ENCODE data around the gene ASXL2.

The ASXL2 gene

DNA sequence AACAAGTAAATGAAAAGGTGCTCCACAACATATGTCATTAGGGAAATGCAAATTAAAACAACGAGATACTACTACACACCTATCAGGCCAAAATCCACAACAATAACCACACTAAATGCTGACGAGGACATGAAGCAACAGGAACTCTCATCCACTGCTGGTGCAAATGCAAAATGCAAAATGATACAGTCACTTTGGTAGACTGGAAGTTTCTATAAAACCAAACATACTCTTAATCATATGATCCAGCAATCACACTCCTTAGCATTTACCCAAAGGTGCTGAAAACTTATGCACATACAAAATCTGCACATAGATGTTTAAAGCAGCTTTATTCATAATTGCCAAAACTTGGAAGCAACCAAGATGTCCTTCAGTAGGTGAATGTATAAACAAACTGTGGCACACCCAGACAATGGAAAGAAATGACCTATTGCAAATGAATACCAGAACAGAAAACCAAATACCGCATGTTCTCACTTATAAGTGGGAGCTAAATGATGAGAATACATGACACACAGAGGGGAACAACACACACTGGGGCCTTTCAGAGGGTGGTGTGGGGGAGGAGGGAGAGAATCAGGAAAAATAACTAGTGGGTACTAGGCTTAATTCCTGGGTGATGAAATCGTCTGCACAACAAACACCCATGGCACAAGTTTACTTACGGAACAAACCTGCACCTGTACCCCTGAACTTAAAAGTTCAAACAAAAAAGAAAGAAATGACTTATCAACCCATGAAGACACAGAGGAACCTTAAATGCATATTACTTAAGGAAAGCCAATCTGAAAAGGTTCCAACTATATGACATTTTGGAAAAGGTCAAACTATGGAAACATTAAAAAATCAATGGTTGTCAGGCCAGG lies 80.4 kb downstream of the ASXL2 start:
- peak; percentile 20 for DNase-seq

DNA sequence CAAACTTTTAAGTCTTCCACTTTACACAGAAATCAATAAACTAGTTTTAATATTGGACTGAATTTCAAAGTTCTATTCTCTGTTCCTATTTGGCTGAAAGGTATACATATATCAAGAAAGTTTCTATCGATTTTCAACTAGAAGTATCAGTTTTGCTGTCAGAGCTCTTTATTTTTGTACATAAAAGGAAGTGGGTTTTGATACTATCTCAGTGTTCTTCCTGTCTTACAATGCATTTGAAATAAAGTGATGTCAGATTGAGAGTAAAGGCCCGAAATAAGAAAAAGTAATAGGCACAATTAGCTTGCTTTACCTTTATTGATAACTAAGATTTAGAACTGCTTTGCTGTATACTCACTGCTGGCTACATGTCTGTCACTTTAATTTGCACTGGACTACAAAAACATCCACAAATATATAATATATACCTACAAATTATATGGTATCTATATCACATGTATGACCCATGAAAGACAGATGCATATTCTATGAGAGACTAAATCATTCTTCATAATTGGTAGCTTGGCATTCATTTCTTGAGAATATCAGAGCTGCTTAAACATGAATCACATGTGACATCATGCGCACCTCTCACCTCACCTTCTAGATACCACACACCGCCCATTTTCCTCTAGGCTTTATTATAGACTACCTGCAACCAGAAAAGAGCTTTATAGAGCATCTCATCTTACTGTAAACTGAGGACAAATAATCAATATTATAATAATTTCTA lies 83.6 kb downstream of the ASXL2 start:
- DNase-seq: peak; percentile 11

DNA sequence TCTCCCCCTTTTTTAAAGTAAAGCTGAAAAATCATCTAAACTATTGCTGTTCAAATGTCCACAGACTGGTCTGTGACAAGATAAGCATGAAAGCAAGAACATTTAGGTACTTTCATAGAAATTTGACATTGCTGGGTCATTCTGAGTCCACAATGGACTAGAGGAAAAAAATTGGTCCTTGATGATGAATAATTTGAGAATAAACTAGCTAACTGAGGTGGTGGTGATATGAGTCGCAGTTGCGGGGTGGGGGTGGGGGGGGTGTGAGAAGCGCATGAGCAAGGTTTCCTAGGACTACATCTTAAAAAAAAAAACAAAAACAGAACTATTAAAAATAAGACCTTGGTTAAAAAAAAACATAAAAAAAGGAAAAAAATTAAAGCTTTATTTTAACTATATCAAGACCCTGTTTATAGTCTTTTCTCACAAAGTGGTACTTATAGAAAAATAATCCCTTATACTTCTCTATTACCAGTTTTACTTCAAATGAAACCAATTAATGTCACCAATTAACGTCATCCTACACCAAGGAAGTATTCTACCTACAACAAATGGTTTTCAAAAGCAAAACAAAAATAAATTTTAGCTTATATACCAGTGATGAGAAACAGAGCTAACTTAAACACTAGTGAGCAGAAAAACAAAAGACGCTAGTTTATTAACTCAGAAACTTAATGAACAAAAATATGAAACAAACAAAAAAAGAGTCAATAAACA lies 88.1 kb downstream of the ASXL2 start:
- no peak for DNase-seq

DNA sequence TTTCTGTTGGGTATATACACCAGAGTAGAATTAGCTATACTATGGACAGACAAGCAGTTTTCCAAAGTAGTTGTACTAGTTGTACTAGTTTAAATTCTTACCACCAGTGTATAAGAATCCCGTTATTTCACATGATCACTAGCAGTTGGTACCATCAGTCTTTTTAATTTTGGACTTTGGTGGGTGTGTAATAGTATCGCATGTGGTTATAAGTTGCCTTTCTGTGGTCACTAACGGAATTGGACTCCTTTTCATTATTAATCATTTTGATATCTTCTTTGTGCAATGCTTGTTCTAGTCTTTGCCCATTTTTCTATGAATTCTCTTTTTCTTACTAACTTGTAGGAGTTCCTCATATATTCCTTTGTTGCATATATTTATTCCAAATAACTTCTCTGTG lies 89.8 kb downstream of the ASXL2 start:
- no peak for DNase-seq

DNA sequence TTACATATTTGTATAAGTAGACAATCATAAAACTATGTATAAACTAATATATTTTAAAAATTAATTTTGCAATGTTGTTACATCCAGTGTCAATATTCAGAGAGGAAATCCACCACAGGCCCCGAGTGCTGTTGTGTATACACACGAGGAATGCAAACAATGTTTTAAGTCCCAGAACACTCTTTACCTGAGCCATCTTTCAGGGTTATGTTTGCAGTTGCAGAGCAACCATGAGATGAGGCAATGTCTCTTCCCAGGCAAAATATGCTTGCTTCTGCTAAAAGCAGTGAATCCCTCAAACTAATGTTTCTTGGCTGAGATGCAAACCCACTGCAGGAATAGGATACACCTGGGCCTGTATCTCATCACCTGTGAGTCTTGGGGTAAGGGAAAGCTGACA lies 91.3 kb downstream of the ASXL2 start:
- DNase-seq: no peak

DNA sequence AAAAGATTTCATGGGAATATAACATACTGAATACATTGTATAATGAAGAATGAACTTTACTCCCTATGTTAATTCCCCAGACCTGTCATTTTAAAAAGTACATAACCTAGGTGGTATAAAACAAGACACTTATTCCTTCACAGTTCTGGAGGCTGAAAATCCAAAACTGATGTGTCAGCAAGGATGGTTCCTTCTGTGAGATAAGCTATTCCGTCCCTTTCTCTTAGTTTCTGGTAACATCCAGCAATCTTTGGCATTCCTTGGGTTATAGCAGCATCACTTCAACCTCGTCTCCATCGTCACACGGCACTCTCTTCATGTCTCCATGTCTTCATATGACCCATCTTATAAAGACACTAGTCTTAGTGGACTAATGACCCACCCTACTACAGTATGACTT lies 93.9 kb downstream of the ASXL2 start:
- DNase-seq: no peak

DNA sequence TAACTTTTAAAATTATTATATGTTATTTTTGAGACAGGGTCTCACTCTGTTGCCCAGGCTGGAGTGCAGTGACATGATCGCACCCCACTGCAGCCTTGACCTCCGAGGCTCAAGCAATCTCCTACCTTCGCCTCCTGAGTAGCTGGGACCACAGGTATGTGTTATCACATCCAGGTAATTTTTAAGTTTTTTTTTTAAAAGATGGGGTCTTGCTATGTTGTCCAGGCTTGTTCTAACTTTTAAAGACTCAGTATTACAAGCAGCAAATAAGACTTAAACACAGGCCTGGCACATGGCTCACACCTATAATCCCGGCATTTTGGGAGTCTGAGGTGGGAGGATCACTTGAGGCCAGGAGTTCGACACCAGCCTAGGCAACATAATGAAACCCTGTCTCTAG lies 101.2 kb downstream of the ASXL2 start:
- DNase-seq: no peak

DNA sequence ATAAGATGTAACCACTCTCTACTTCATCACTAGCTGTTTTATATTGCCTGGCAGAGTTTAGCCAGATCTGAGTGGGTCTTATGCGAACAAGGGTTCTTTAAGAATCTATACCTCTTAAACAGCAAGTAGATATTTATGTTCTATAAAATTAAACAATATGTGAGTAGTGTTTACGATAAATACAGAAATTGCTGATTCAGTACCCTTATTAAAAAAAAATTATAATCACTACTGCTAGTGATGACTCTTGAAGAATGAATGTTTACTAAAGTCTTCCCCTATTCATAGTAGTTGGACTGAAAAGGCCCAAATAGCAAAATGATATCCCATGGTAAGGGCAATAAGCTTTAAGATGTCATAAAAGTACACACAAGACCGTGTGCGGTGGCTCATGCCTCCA lies 106.2 kb downstream of the ASXL2 start:
- no peak for DNase-seq

DNA sequence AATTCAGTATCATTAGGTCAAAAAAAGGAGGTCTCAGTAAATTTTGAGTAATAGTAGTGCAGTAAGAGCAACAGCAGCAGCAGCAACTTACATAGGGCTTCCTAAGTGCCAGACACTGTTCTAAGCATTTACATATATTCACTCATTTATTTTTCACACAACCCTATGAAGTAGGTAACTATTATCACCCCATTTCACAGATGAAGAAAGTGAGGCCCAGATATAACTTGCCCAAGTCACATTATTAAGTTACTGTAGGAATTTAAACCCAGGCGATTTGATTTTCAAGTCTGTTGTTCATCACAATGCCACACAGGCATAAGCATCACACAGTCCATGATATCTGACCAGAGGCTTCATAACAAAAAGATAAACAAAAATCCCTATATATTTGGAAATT lies 114.7 kb downstream of the ASXL2 start:
- no peak for DNase-seq

DNA sequence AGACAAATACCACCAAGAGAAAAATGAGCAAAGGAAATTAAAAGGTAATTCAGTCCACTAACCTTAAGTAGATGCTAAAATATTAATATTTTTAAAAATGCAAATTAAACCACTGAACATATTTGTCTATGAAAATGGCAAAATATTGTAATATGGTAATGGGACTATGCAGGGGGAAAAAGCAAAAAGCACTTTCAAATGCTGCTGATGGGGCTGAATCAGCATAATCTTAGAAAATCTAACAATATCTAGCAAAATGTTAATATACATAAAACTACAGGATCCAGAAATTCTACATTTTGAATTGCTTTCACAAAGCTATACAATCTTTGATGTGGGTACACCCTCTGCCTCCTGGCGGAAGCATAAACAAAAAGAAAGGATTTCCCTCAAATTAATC lies 118.0 kb downstream of the ASXL2 start:
- DNase-seq: no peak

DNA sequence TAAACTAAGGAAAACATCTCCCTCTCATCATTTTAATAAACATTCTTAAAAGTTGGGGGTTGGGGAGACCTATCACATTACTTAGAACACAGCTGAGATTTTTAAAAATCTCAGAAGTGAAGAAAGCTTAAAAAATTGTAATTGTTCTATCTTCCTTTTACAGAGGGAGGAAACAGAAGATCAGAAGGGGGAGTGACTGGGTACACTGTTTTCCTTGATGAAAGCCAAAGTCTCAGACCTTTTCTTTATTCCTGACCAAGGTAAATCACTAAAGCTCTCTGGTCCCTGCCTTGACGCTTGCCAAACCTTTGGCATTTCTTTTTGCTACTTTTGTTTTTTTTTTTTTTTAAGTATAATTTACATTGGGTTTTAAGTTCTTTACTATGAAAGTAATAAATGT lies 119.9 kb downstream of the ASXL2 start:
- DNase-seq: no peak

DNA sequence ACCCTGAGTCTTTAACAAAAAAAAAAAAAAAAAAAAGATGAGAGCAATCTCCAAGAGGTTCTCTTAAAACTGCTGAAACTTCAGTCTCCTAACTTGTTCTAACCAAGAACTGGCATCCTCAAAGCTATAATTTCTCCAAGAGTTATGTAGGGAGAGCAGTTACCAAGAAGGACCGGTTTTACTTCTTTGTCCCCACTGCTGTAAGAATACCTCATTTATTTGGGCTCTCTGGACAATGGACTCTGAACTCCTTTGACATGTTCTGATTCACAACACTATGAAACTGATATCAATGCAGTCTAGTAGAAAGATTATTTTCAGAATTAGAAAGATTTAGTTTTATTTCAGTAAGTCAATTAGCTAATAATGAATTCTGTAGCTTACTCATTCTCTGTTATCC lies 120.4 kb downstream of the ASXL2 start:
- DNase-seq: no peak

DNA sequence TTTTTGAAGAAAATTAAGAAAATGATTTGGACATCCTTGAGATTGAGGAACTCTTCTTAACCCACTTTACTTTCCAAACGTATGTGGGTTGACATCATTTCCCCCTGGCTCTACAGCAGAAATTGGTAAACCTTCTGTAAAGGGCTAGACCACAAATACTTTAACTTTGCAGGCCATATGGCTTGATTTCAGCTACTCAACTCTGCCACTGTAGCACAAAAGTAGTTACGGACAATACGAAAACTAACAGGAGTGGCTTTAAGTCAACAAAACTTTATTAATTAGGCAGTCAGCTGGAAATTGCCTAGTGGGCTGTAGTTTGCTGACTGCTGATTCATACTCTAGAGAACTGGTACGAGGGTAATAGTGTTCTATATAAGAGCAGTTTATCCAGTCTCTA lies 121.8 kb downstream of the ASXL2 start:
- no peak for DNase-seq

DNA sequence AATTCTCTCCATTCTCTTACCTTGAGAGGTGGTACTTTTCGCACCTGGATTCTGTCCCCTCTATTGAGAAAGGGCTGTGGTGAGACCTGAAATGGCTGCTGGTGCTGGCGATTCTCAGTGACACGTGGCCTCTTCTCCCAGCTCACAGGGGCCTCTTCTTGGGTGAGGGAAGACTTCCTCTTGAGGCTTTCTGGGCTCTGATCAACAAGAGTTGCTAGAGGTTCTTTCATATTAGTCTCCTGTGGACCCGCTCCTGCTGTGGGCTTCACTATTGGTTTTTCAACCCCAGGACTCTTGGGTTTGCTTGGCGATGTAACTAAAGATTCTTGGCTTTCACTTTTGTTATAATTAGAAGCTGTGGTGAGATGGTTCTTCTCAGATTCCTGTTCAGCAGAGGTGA lies 128.6 kb downstream of the ASXL2 start:
- DNase-seq: no peak

DNA sequence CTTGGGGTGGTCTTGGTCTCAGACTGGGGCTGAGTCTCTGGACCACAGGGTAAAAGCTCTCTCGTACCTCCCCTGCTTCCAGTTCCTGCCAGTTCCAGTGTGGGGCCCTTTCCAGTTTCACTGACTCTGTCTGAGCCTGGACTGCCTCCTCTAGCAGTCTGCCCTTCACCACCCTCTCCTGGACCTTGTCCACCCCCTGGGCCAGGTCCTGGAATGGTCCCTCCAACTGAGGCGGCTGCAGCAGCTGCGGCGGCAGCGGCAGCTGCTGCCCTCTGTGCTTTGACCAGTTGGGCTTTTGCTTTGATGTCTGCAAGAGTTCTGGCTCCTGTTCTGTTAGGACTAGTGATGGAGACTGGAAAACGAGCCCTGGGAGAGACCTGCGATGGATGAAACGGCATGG lies 134.2 kb downstream of the ASXL2 start:
- DNase-seq: no peak

DNA sequence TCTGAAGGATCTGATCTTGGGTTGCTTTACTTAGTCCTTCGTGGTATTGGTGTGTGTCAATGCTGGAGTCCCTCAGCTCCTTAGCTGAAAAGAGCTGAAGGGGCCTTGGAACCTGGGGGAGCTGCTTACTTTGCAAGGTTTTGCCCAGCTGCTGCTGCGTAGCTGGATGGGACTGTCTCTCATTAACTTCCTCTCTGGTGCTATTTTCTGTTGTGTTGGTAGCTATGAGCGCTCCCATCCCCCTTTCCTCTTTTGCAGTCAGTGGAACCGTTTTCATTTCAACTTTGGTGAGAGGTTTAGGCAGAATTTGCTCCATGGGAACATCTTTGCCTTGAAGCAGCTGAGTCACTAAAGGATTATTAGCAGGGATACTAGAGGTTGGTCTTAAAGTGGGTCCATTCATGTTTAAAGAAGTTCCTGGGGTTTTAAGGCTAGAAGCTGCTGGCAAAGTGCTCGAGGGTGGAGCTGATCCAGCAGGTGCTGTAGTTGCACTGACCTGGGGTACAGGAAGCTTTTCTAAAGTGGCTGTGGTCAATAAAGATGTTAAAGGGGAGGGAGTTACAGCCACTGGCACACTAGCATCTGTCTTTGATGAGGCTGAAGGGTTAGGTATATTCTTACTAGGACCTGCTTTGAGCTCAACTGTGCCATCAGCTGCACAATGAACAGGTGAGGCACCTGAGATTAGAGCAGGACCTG lies 135.0 kb downstream of the ASXL2 start:
- no peak for DNase-seq

DNA sequence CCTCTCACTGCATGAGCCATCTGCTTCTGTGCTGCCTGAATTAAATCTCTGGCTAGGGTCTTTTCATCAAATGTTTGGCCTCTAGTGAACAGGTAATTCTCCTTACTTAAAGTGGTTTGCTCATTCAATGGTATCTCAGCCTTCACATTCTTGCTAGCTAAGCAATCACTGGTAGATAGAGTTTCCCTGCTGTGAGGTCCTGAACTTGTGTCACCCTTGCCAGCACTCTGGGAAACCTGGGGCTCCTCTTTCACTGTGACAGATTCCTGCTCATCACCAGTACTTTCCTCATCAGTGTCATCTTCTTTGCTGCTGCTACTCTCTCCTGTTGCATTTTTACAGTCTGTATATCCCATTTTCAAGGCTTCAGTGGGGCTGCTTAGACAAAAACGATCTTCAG lies 135.8 kb downstream of the ASXL2 start:
- no peak for DNase-seq

DNA sequence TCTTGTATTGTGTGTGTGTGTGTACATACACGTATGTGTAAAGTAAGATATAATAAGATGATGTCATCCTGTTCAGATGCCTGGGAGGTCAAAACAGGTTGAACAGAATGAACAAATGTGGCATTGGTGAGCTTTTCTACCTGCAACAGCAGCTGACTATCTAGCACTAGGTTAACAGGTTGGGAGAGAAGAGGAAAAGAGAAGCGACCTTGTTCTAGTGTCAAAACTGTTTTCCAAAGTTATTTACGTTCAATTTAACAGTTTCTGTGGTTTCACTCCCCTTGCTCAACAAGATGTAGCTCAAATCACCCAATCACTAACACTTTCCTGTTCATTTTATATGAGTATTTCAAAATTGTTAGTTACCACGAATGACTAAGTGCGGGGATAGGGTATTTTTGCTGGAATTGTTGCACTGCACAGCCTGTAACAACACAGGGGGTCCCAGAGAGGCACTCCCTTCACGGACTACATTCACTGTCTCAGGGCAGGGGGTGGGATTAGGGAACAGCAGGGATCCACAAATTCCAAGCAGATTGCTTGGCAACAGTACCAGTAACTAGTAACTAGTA lies 137.4 kb downstream of the ASXL2 start:
- no peak for DNase-seq

DNA sequence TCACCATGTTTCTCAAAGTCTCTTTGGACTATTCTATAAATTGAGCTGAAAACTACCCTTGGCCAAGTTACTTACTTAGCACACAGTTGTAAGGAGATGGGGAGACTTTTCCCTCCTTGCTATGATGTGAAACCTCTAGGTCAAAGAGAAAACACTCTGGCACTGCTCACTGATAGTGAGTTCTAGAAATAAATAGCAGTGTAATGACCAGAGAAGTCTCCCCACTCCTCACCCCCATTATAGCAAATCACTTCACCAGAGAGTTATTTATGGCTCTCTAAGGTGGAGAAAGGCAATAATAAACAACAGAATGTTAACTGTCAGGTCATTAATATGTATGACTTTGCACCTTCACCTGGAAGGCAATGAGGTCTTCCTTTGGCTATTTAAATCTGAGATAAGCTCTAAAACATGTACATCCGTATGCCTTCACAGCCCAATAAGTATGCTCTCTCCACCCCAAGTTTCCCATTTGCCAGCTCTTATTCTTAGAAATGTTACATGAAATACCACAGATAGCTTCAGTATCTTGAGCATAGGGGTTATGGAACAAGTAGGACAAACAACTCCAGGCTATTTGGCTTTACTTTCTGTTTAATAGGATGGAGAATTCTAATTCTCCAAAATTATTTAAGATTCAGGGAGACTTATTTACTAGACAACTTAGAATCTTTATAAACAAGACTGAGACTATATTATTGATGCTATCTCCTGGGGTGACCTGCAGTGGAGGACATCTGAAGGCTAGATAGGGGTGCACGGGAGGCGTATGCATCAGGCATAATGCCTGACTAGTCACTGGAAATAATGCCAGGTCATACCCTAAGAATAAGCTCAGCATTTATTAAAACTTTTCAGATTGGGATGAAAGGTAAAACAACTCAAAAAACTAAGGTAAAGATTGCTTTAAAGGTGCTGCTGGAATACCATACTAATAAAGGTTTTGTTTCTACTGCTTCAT lies 139.6 kb downstream of the ASXL2 start:
- DNase-seq: no peak

DNA sequence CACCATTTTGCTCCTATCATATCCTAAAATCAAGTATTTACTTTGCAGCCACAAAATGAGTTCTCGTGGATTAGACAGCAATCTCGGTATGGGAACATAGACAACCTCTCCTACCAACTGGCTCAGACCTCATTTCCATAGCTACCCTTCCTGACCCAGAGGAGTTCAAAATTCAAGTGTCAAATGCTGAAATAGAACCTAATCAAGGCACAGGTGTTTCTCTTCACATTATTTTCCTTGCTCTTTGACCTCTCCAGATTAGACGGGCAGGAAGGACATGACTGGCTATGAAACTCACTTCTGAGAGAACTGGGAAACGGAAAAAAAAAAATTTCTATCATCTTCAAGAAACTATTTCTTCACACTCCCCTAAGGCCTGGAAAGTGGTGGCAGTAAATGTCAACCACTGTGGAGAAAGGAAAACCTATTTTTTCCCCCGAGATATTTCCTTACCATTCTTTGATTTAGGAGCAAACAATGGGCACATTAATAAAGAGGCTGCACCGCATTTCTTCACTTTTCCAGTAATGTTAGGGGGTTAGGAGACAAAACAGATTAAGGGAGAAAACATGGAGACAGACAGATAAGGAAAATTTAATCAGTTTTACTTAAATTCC lies 141.3 kb downstream of the ASXL2 start:
- no peak for DNase-seq

DNA sequence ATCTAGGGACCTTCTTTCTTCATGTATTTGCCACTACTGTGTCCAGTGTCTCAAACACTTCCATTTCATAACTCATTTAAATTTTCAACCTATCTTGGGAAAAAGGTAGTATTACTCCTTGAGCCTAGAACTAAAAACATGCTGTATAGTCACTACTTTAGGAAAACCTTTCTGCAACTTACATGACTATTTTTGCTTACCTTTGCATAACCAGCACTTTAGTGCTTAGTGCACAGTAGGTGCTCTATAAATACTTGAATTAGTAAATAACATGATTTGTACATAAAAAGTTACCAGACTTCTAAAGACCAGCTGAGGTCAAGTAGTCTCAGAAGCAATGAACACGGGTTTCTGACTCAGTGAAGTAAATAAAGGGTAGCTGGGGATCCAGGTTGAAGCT lies 142.5 kb downstream of the ASXL2 start:
- DNase-seq: no peak

Measured in activated naive CD4-positive, alpha-beta T cell treated with Interleukin-2 at 50 U/mL for 16 hours (primary cell).